Measurements from ENCODE around the gene UGT1A6.

The UGT1A6 gene

DNA sequence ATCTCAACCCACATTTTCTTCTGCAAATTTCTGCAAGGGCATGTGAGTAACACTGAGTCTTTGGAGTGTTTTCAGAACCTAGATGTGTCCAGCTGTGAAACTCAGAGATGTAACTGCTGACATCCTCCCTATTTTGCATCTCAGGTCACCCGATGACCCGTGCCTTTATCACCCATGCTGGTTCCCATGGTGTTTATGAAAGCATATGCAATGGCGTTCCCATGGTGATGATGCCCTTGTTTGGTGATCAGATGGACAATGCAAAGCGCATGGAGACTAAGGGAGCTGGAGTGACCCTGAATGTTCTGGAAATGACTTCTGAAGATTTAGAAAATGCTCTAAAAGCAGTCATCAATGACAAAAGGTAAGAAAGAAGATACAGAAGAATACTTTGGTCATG is 75.4 kb downstream of the UGT1A6 start:
- Histone ChIP-seq H3K4me3 (ENCODE audit: low read depth, low read length) (no peak overlapping the region), H3K27me3 (ENCODE audit: control insufficient read depth, insufficient read depth, low read length) (no peaks in the 10 kb centered on the region)

DNA sequence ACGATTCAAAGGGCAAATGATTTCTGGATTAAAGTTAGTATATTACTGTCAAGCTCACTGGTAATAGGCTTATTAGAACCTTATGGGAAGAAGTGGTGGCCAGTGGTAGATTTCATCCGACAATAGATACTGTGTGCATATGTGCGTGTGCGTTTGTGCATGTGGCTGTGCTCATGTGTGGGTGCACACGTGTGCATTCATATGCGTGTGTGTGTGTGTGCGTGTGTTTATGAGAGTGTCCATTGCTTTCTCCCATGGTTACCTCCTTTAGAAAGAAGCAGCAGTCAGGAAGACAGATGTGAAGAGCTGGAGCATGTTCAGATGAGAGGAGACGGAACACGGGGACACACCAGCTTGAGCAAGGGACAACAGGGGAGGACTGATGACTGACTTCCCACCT is 76.6 kb downstream of the UGT1A6 start:
- Histone ChIP-seq H3K9ac (no peak overlapping the region), H3K27ac (no peak overlapping the region), H3K9me3 (ENCODE audit: control insufficient read depth, low read length) (no peaks in the 10 kb centered on the region), H3K36me3 (ENCODE audit: control insufficient read depth, insufficient read depth, low read length) (no peaks in the 10 kb centered on the region), H2AFZ (no peak overlapping the region), H3K79me2 (no peaks in the 10 kb centered on the region), H3K4me2 (ENCODE audit: low read length) (no peak overlapping the region), H3K27me3 (ENCODE audit: control insufficient read depth, insufficient read depth, low read length) (no peaks in the 10 kb centered on the region), H3K4me1 (no peaks in the 10 kb centered on the region), H3K4me3 (ENCODE audit: low read depth, low read length) (no peak overlapping the region)
- TF ChIP-seq, protein P1, sequence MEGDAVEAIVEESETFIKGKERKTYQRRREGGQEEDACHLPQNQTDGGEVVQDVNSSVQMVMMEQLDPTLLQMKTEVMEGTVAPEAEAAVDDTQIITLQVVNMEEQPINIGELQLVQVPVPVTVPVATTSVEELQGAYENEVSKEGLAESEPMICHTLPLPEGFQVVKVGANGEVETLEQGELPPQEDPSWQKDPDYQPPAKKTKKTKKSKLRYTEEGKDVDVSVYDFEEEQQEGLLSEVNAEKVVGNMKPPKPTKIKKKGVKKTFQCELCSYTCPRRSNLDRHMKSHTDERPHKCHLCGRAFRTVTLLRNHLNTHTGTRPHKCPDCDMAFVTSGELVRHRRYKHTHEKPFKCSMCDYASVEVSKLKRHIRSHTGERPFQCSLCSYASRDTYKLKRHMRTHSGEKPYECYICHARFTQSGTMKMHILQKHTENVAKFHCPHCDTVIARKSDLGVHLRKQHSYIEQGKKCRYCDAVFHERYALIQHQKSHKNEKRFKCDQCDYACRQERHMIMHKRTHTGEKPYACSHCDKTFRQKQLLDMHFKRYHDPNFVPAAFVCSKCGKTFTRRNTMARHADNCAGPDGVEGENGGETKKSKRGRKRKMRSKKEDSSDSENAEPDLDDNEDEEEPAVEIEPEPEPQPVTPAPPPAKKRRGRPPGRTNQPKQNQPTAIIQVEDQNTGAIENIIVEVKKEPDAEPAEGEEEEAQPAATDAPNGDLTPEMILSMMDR (IDR thresholded peaks at IDR 0.05) = no peak

More for the DNA sequence above, 75.4 kb downstream of the UGT1A6 start:
- H3K79me2 ChIP-seq = no peaks in the 10 kb centered on the region
- no peaks in the 10 kb centered on the region for H3K36me3 ChIP-seq (ENCODE audit: control insufficient read depth, insufficient read depth, low read length)
- H2AFZ ChIP-seq = no peak overlapping the region
- no peak overlapping the region for H3K9ac ChIP-seq
- no peaks in the 10 kb centered on the region for H3K4me1 ChIP-seq
- no peak overlapping the region for H3K27ac ChIP-seq
- H3K9me3 ChIP-seq (ENCODE audit: control insufficient read depth, low read length) = no peaks in the 10 kb centered on the region
- no peak overlapping the region for H3K4me2 ChIP-seq (ENCODE audit: low read length)
- TF ChIP-seq, protein P1 (IDR thresholded peaks at IDR 0.05) = no peak

DNA sequence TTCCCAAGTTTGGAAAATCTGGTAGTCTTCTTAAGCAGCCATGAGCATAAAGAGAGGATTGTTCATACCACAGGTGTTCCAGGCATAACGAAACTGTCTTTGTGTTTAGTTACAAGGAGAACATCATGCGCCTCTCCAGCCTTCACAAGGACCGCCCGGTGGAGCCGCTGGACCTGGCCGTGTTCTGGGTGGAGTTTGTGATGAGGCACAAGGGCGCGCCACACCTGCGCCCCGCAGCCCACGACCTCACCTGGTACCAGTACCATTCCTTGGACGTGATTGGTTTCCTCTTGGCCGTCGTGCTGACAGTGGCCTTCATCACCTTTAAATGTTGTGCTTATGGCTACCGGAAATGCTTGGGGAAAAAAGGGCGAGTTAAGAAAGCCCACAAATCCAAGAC is 79.5 kb downstream of the UGT1A6 start:
- Histone ChIP-seq H3K79me2 (no peaks in the 10 kb centered on the region), H3K4me3 (ENCODE audit: low read depth, low read length) (no peak overlapping the region), H3K9me3 (ENCODE audit: control insufficient read depth, low read length) (no peaks in the 10 kb centered on the region), H3K4me2 (ENCODE audit: low read length) (no peak overlapping the region), H3K27me3 (ENCODE audit: control insufficient read depth, insufficient read depth, low read length) (no peaks in the 10 kb centered on the region), H3K9ac (no peak overlapping the region), H3K27ac (no peak overlapping the region), H3K4me1 (no peaks in the 10 kb centered on the region), H2AFZ (no peak overlapping the region), H3K36me3 (ENCODE audit: control insufficient read depth, insufficient read depth, low read length) (no peaks in the 10 kb centered on the region)
- TF ChIP-seq, protein P1 (IDR thresholded peaks at IDR 0.05) = no peak

DNA sequence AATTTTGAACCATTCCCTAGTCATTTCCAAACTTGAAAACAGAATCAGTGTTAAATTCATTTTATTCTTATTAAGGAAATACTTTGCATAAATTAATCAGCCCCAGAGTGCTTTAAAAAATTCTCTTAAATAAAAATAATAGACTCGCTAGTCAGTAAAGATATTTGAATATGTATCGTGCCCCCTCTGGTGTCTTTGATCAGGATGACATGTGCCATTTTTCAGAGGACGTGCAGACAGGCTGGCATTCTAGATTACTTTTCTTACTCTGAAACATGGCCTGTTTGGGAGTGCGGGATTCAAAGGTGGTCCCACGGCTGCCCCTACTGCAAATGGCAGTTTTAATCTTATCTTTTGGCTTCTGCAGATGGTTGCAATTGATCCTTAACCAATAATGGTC is 79.9 kb downstream of the UGT1A6 start:
- no peak overlapping the region for H2AFZ ChIP-seq
- no peaks in the 10 kb centered on the region for H3K36me3 ChIP-seq (ENCODE audit: control insufficient read depth, insufficient read depth, low read length)
- no peaks in the 10 kb centered on the region for H3K79me2 ChIP-seq
- H3K4me1 ChIP-seq = no peaks in the 10 kb centered on the region
- no peaks in the 10 kb centered on the region for H3K9me3 ChIP-seq (ENCODE audit: control insufficient read depth, low read length)
- no peak overlapping the region for H3K4me2 ChIP-seq (ENCODE audit: low read length)
- H3K9ac ChIP-seq = no peak overlapping the region
- TF ChIP-seq, protein P1 (IDR thresholded peaks at IDR 0.05) = no peak
- no peaks in the 10 kb centered on the region for H3K27me3 ChIP-seq (ENCODE audit: control insufficient read depth, insufficient read depth, low read length)
- no peak overlapping the region for H3K4me3 ChIP-seq (ENCODE audit: low read depth, low read length)
- H3K27ac ChIP-seq = no peak overlapping the region

DNA sequence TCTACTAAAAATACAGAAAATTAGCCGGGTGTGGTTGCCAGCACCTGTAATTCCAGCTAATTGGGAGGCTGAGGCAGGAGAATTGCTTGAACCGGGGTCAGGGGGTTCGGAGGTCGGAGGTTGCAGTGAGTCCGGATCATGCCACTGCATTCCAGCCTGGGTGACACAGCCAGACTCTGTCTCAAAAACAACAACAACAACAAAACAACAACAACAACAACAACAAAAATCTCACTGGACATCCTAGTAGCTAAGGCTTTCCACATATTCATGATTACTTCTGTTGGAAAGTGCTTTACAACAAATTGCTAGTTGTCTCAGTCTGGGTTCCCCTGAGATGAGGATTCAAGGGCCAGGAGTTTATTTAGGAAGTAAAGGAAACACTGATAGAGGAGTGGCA is 81.2 kb downstream of the UGT1A6 start:
- Histone ChIP-seq H3K9me3 (ENCODE audit: control insufficient read depth, low read length) (no peaks in the 10 kb centered on the region), H3K4me2 (ENCODE audit: low read length) (no peak overlapping the region), H3K27ac (no peak overlapping the region), H3K27me3 (ENCODE audit: control insufficient read depth, insufficient read depth, low read length) (no peaks in the 10 kb centered on the region), H3K4me1 (no peaks in the 10 kb centered on the region), H2AFZ (no peak overlapping the region), H3K9ac (no peak overlapping the region), H3K79me2 (no peaks in the 10 kb centered on the region), H3K4me3 (ENCODE audit: low read depth, low read length) (no peak overlapping the region), H3K36me3 (ENCODE audit: control insufficient read depth, insufficient read depth, low read length) (no peaks in the 10 kb centered on the region)
- TF ChIP-seq, protein P1 (IDR thresholded peaks at IDR 0.05) = no peak
